K562 (cell line): Measurements from ENCODE around the gene KCNH8. TPM values are rescaled to one million over a fixed set of nuclear protein-coding genes. Genes with fewer than 3 reads are reported as not detected.

Experiments used
- ATAC-seq: fragments of 200-7000 bp; cut with Tn5 transposase; 3 replicates; pipeline ENCODE4 v1.9.1; 2020; ENCODE audit warnings: moderate library complexity
- BruUV-seq: library from RNA; stranded (reverse); fragments of 400-500 nt; replicated peaks from 2 replicates; lab custom pipeline; 2021; lab: Mats Ljungman, UMichigan
- CTCF ChIA-PET: fragments of 300-600 bp; formaldehyde crosslinking; extraction: SDS; loops from one replicate; lab custom pipeline; 2021; ENCODE audit warnings: low intra/inter-chr PET ratio; lab: Yijun Ruan, JAX
- POLR2A ChIA-PET: fragments of 300-600, 350-650 bp; sonication (Branson Sonifier 250); formaldehyde crosslinking; extraction: SDS; loops from one replicate; lab custom pipeline; 2021; ENCODE audit warnings: antibody characterized with exemption, inconsistent platforms; lab: Yijun Ruan, JAX
- DNase-seq, 4 experiments: peaks; one replicate each; pipeline versions ENCODE4 v3.0.0 to v3.0.0-alpha.2; 2011 to 2018; ENCODE audit warnings: low spot score in 3 of 4, mixed read lengths in 3 of 4; ENCODE audit errors: extremely low read depth in 1 of 4
- FAIRE-seq: peaks from 2 replicates; lab custom pipeline; 2011; peaks lifted over from hg19 to GRCh38; lab: Jason Lieb, UNC
- H2AFZ ChIP-seq: 2 replicates; pipeline ENCODE4 v1.6.0; 2011; ENCODE audit warnings: low read depth, low read length, control low read depth, inconsistent platforms
- H3K27ac ChIP-seq: fragments of 200-600 bp; 3 replicates; pipeline ENCODE4 v1.8.0; 2011; ENCODE audit warnings: low read depth, mild to moderate bottlenecking, control low read depth, inconsistent platforms, low read length, moderate library complexity, mixed read lengths; ENCODE audit errors: extremely low read depth
- H3K27me3 ChIP-seq, 2 experiments: fragments of 300-600 bp in 1 of 2; 2 replicates in 1 of 2; 3 replicates in 1 of 2; pipeline versions ENCODE4 v1.6.0 to v1.8.0; 2011; ENCODE audit warnings: inconsistent platforms in 2 of 2, low read length in 2 of 2, mild to moderate bottlenecking in 1 of 2, mixed read lengths in 1 of 2, moderate library complexity in 1 of 2; ENCODE audit not compliant: control insufficient read depth in 2 of 2, insufficient read depth in 2 of 2
- H3K36me3 ChIP-seq: fragments of 300-600 bp; 3 replicates; pipeline ENCODE4 v1.8.0; 2011; ENCODE audit warnings: mild to moderate bottlenecking, low read length, inconsistent platforms; ENCODE audit not compliant: control insufficient read depth, insufficient read depth
- H3K4me1 ChIP-seq, 2 experiments: fragments of 200-600 bp in 1 of 2; replicated peaks in 1 of 2; 2 replicates in 1 of 2; 3 replicates in 1 of 2; pipeline versions ENCODE4 v1.5.1 to v1.8.0; 2011; ENCODE audit warnings: inconsistent platforms in 2 of 2, low read length in 2 of 2, mild to moderate bottlenecking in 1 of 2, mixed read lengths in 1 of 2, moderate library complexity in 1 of 2; ENCODE audit not compliant: control insufficient read depth in 2 of 2, insufficient read depth in 2 of 2
- H3K4me2 ChIP-seq: 2 replicates; pipeline ENCODE4 v1.6.1; 2011; ENCODE audit warnings: low read length, control low read depth, inconsistent platforms, mixed read lengths; ENCODE audit not compliant: insufficient read depth
- H3K4me3 ChIP-seq: fragments of 200-600 bp; sonication (generic), shearing (Covaris generic); 2 replicates; pipeline ENCODE4 v1.5.1; 2016; ENCODE audit warnings: control low read depth, inconsistent platforms
- H3K79me2 ChIP-seq: fragments of 200-600 bp; 3 replicates; pipeline ENCODE4 v1.8.0; 2011; ENCODE audit warnings: low read length, inconsistent platforms; ENCODE audit not compliant: control insufficient read depth, insufficient read depth
- H3K9ac ChIP-seq, 2 experiments: 2 replicates each; pipeline versions ENCODE4 v1.6.0 to v1.6.1; 2011; ENCODE audit warnings: low read depth in 2 of 2, low read length in 2 of 2, control low read depth in 1 of 2, inconsistent platforms in 1 of 2, mild to moderate bottlenecking in 1 of 2, mixed read lengths in 1 of 2; ENCODE audit not compliant: insufficient read depth in 1 of 2
- H3K9me1 ChIP-seq: one replicate; pipeline ENCODE4 v1.6.0; 2011; ENCODE audit warnings: inconsistent platforms, mild to moderate bottlenecking, low read length, moderate library complexity; ENCODE audit not compliant: control insufficient read depth, insufficient read depth
- H3K9me3 ChIP-seq: replicated peaks from 2 replicates; pipeline ENCODE4 v1.5.1; 2011; ENCODE audit warnings: low read depth, low read length, inconsistent platforms; ENCODE audit not compliant: control insufficient read depth, insufficient read depth
- H4K20me1 ChIP-seq: replicated peaks from 2 replicates; pipeline ENCODE4 v1.6.1; 2011; ENCODE audit warnings: low read length, inconsistent platforms, mixed read lengths; ENCODE audit not compliant: control insufficient read depth, insufficient read depth
- BRCA1 ChIP-seq, 2 experiments: fragments of 450-650 bp in 1 of 2; sonication (generic) in 1 of 2; formaldehyde crosslinking in 1 of 2; IDR thresholded peaks; 2 replicates each; pipeline versions ENCODE4 v1.5.0 to v1.6.1; 2017 to 2020; ENCODE audit warnings: mild to moderate bottlenecking in 1 of 2, missing genetic modification reagents in 1 of 2
- FOXK2 ChIP-seq, 2 experiments: fragments of 450-650 bp; IDR thresholded peaks in 1 of 2; conservative IDR thresholded peaks in 1 of 2; 2 replicates each; pipeline ENCODE4 v1.6.1; 2016; ENCODE audit warnings: low read depth in 2 of 2, mild to moderate bottlenecking in 1 of 2
- KLF13 ChIP-seq: fragments of 450-650 bp; IDR thresholded peaks from 2 replicates; pipeline ENCODE4 v1.6.1; 2016; ENCODE audit warnings: missing genetic modification characterization, low read depth, mild to moderate bottlenecking, missing compliant biosample characterization, moderate library complexity, borderline replicate concordance
- ZFPM2 ChIP-seq: fragments of 250-450 bp; sonication (Bioruptor Pico); IDR thresholded peaks from 2 replicates; pipeline ENCODE4 v1.5.1; 2022; ENCODE audit warnings: mild to moderate bottlenecking
- WGBS: fragments of 100-300 bp; shearing (Covaris generic); methylation state at CpG from one replicate; pipeline ENCODE4 v1.1.6; 2016; ENCODE audit warnings: low coverage, mixed read lengths; ENCODE audit not compliant: insufficient coverage; ENCODE audit errors: missing lambda C conversion rate; 5-methylcytosine and 5-hydroxymethylcytosine counted together
- in situ Hi-C: fragments of 300-500 bp; cut with MboI; formaldehyde crosslinking; loops from 4 replicates; pipeline ENCODE4 v1.15.0; 2018; ENCODE audit warnings: inconsistent platforms, mixed read lengths
- intact Hi-C: fragments of 100-400 bp; cut with micrococcal nuclease; formaldehyde crosslinking; loops from 2 replicates; pipeline ENCODE4 v1.14.2; 2022
- polyA plus RNA-seq, 8 experiments: library from polyadenylated mRNA; depleted of rRNA in 4 of 8; stranded (reverse) in 5 of 8; unstranded in 3 of 8; fragments of >200 nt; fragmentation: Nextera tagmentation in 2 of 8; fragmentation: Illumina TruSeq in 1 of 8; extraction: Ambion mirVana in 2 of 8; extraction: Trizol in 1 of 8; gene quantifications; 2 replicates each; pipeline versions ENCODE4 v1.2.1 to v1.2.3, GENCODE V29; 2011 to 2014; ENCODE audit warnings: inconsistent platforms in 1 of 8, missing spikeins in 1 of 8
- total RNA-seq, 7 experiments: library from RNA; depleted of rRNA in 6 of 7; stranded (reverse); fragments of >200 nt in 6 of 7; fragmentation: Illumina TruSeq in 2 of 7; extraction: Trizol in 2 of 7; gene quantifications; 2 replicates each; pipeline versions ENCODE4 v1.2.1 to v1.2.3, GENCODE V29; 2011 to 2021; ENCODE audit warnings: low replicate concordance in 1 of 7
- TF ChIP-seq, protein P1 (sequence below): sonication (generic); formaldehyde crosslinking; IDR thresholded peaks from 2 replicates; pipeline ENCODE4 v1.8.0; 2022; ENCODE audit warnings: mild to moderate bottlenecking, missing genetic modification reagents
- TF ChIP-seq, protein P2 (sequence below): fragments of 450-650 bp; IDR thresholded peaks from 2 replicates; pipeline ENCODE4 v1.6.1; 2016

Gene KCNH8
- total and polyA plus RNA-seq, 9 of the 15 experiments (the other 6 are each of a cell fraction or from before 2014, with no cell fraction given) = 0.02 to 0.08 (median 0.04) TPM; not detected in 6

DNA sequence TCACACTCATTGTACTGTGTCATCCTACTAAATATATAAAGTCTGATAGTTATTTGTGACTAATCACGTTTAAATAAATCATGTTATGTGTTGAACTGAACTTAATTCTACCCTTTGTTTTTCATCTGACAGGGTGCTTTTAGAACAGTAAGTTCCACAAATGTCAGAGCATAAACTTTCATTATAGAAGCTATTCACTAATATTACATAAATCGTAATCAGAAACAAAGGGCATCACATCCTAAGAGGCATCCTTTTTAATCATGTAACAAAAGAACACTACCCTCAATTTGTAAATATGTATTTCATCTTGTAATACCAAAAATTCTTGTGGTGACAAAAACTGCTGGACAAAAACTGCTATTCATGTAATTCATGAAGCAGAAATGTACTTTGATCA, 50.8 kb downstream of the KCNH8 start:
- no peak for TF ChIP-seq ZFPM2 (CRISPR knock-in tag)
- Histone ChIP-seq H3K36me3 (no peaks in the 10 kb centered on the region), H3K4me3 (no peak overlapping the region), H2AFZ (no peak overlapping the region), H3K27me3 (no peaks in the 10 kb centered on the region), H3K9me3 (peaks cover 2% of the 10 kb centered on the region; the same call in 1 of the 2 replicates), H3K4me2 (no peak overlapping the region), H3K27ac (no peak overlapping the region), H3K9ac (no peak overlapping the region), H3K9me1 (no peaks in the 10 kb centered on the region), H4K20me1 (no peaks in the 10 kb centered on the region), H3K79me2 (no peaks in the 10 kb centered on the region), H3K4me1 (no peaks in the 10 kb centered on the region)
- intact Hi-C loops = no loop called here
- CTCF ChIA-PET = interaction anchor here (0.6 kb wide), 1 partner anchor 68 kb away, joined by 3 read pairs; no protein-coding TSS in a partner anchor
- WGBS = 0% methylated on average over 2 of the region's 2 CpGs
- no TSS peak for BruUV-seq
- FAIRE-seq (no peak), ATAC-seq (no peak), DNase-seq (no peak)
- in situ Hi-C loops = no loop called here
- POLR2A ChIA-PET = no interaction called here

GRCh38 chr3:19202303-19202702, 54.0 kb downstream of the KCNH8 start:
- no peak overlapping the region for H2AFZ ChIP-seq
- ChIA-PET POLR2A (no interaction called here), CTCF (interaction anchor here (0.6 kb wide), 1 partner anchor 37 kb away, joined by 3 read pairs; no protein-coding TSS in a partner anchor)
- no peaks in the 10 kb centered on the region for H3K27me3 ChIP-seq
- FAIRE-seq = no peak
- H3K27ac ChIP-seq = no peak overlapping the region
- no peak for DNase-seq
- no peaks in the 10 kb centered on the region for H3K36me3 ChIP-seq
- no peaks in the 10 kb centered on the region for H3K4me1 ChIP-seq
- no peak overlapping the region for H3K4me3 ChIP-seq
- no peaks in the 10 kb centered on the region for H3K79me2 ChIP-seq
- BruUV-seq = no TSS peak
- H3K9me3 ChIP-seq = peaks cover 2% of the 10 kb centered on the region; the same call in 1 of the 2 replicates
- no peak overlapping the region for H3K4me2 ChIP-seq
- in situ Hi-C loops = no loop called here
- H3K9ac ChIP-seq = no peak overlapping the region
- H3K9me1 ChIP-seq = no peaks in the 10 kb centered on the region
- no peak for ATAC-seq
- 2% methylated on average over 2 of the region's 2 CpGs for WGBS
- no peaks in the 10 kb centered on the region for H4K20me1 ChIP-seq
- intact Hi-C loops = no loop called here
- no peak for TF ChIP-seq FOXK2 (conservative IDR thresholded peaks at IDR 0.05 in 1 of 2, IDR thresholded peaks at IDR 0.05 in 1 of 2; ENCODE audit: low read depth in 2 of 2)
- TF ChIP-seq, protein P1, sequence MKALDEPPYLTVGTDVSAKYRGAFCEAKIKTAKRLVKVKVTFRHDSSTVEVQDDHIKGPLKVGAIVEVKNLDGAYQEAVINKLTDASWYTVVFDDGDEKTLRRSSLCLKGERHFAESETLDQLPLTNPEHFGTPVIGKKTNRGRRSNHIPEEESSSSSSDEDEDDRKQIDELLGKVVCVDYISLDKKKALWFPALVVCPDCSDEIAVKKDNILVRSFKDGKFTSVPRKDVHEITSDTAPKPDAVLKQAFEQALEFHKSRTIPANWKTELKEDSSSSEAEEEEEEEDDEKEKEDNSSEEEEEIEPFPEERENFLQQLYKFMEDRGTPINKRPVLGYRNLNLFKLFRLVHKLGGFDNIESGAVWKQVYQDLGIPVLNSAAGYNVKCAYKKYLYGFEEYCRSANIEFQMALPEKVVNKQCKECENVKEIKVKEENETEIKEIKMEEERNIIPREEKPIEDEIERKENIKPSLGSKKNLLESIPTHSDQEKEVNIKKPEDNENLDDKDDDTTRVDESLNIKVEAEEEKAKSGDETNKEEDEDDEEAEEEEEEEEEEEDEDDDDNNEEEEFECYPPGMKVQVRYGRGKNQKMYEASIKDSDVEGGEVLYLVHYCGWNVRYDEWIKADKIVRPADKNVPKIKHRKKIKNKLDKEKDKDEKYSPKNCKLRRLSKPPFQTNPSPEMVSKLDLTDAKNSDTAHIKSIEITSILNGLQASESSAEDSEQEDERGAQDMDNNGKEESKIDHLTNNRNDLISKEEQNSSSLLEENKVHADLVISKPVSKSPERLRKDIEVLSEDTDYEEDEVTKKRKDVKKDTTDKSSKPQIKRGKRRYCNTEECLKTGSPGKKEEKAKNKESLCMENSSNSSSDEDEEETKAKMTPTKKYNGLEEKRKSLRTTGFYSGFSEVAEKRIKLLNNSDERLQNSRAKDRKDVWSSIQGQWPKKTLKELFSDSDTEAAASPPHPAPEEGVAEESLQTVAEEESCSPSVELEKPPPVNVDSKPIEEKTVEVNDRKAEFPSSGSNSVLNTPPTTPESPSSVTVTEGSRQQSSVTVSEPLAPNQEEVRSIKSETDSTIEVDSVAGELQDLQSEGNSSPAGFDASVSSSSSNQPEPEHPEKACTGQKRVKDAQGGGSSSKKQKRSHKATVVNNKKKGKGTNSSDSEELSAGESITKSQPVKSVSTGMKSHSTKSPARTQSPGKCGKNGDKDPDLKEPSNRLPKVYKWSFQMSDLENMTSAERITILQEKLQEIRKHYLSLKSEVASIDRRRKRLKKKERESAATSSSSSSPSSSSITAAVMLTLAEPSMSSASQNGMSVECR (CRISPR knock-in tag) = no peak
- no peak for TF ChIP-seq BRCA1 (IDR thresholded peaks at IDR 0.05)
- TF ChIP-seq BRCA1 (CRISPR knock-in tag; IDR thresholded peaks at IDR 0.05) = no peak
- TF ChIP-seq, protein P2, sequence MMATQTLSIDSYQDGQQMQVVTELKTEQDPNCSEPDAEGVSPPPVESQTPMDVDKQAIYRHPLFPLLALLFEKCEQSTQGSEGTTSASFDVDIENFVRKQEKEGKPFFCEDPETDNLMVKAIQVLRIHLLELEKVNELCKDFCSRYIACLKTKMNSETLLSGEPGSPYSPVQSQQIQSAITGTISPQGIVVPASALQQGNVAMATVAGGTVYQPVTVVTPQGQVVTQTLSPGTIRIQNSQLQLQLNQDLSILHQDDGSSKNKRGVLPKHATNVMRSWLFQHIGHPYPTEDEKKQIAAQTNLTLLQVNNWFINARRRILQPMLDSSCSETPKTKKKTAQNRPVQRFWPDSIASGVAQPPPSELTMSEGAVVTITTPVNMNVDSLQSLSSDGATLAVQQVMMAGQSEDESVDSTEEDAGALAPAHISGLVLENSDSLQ = no peak
- TF ChIP-seq KLF13 (tag) = no peak
